MM.1S (cell line): ENCODE data around the gene AKR1C1.
"Not testable (repeated sequence)": the region's sequence is repeated elsewhere in the genome, so short reads cannot be mapped to it uniquely, and the experiment has no call there.

Experiments
- DNase-seq: peaks from one replicate; pipeline ENCODE4 v3.0.0-alpha.2; 2015
- H2AFZ ChIP-seq: fragments of 300-600 bp; sonication (generic); 2 replicates; pipeline ENCODE4 v1.6.0; 2016; ENCODE audit warnings: antibody characterized with exemption, low read length
- H3F3A ChIP-seq: fragments of 300-600 bp; sonication (generic); 2 replicates; pipeline ENCODE4 v1.6.1; 2016; ENCODE audit warnings: mild to moderate bottlenecking, antibody characterized with exemption, low read length, moderate library complexity, mixed read lengths; ENCODE audit not compliant: insufficient read depth
- H3K27ac ChIP-seq: fragments of 300-600 bp; sonication (generic); 2 replicates; pipeline ENCODE4 v1.5.1; 2016; ENCODE audit warnings: mild to moderate bottlenecking, low read length
- H3K27me3 ChIP-seq: fragments of 300-600 bp; sonication (generic); replicated peaks from 2 replicates; pipeline ENCODE4 v1.6.0; 2016; ENCODE audit warnings: low read length; ENCODE audit not compliant: insufficient read depth
- H3K36me3 ChIP-seq: fragments of 300-600 bp; sonication (generic); replicated peaks from 2 replicates; pipeline ENCODE4 v1.6.1; 2016; ENCODE audit warnings: mild to moderate bottlenecking, low read length, mixed read lengths; ENCODE audit not compliant: insufficient read depth
- H3K4me1 ChIP-seq: fragments of 300-600 bp; sonication (generic); 2 replicates; pipeline ENCODE4 v1.6.1; 2016; ENCODE audit warnings: low read length, mixed read lengths
- H3K4me2 ChIP-seq: fragments of 300-600 bp; sonication (generic); 2 replicates; pipeline ENCODE4 v1.6.0; 2016; ENCODE audit warnings: low read depth, low read length
- H3K4me3 ChIP-seq: fragments of 300-600 bp; sonication (generic); 2 replicates; pipeline ENCODE4 v1.5.1; 2016; ENCODE audit warnings: low read length, mixed read lengths
- H3K79me2 ChIP-seq: fragments of 300-600 bp; sonication (generic); 2 replicates; pipeline ENCODE4 v1.6.1; 2016; ENCODE audit warnings: mixed run types, low read length, mixed read lengths
- H3K9ac ChIP-seq: fragments of 300-600 bp; sonication (generic); 2 replicates; pipeline ENCODE4 v1.6.1; 2016; ENCODE audit warnings: low read length, mixed read lengths
- H3K9me2 ChIP-seq: fragments of 300-600 bp; sonication (generic); replicated peaks from 2 replicates; pipeline ENCODE4 v1.6.1; 2016; ENCODE audit warnings: mild to moderate bottlenecking, low read length, mixed read lengths; ENCODE audit not compliant: insufficient read depth
- H3K9me3 ChIP-seq: fragments of 300-600 bp; sonication (generic); replicated peaks from 2 replicates; pipeline ENCODE4 v1.6.1; 2016; ENCODE audit warnings: mild to moderate bottlenecking, low read length, mixed read lengths; ENCODE audit not compliant: insufficient read depth
- H4K20me1 ChIP-seq: fragments of 300-600 bp; sonication (generic); 2 replicates; pipeline ENCODE4 v1.6.1; 2016; ENCODE audit warnings: mild to moderate bottlenecking, low read length, moderate library complexity, mixed read lengths; ENCODE audit not compliant: insufficient read depth
- EZH2 ChIP-seq: fragments of 300-600 bp; sonication (generic); optimal IDR thresholded peaks from 2 replicates; pipeline ENCODE3; 2017; ENCODE audit warnings: low read depth, mild to moderate bottlenecking, antibody characterized with exemption, low read length, mixed read lengths
- EZH2phosphoT487 ChIP-seq: fragments of 300-600 bp; sonication (generic); IDR thresholded peaks from 2 replicates; pipeline ENCODE4 v1.6.1; 2018; ENCODE audit warnings: antibody characterized with exemption, low read length
- TF ChIP-seq, protein P1 (sequence below): fragments of 300-600 bp; sonication (generic); IDR thresholded peaks from 2 replicates; pipeline ENCODE4 v1.5.1; 2016; ENCODE audit warnings: antibody characterized with exemption, low read length, mixed read lengths

The AKR1C1 gene

DNA sequence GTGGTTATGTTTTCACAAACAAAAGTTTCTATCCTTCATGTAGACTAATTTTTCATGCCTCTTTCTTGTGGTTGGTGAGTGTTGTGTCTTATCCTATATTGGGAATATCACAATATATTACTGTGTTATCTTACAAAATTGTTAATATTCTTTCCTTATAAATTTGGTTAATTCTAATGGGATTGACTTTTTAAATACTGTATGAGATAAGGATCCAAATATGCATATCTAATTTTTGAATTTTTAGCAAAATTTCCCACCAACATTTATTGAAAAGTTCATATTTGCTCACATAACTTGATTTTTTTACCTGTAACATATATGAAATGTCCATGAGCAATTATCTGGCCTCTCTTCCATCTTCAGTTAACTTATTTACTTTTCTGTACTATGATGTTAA lies 11.2 kb downstream of the AKR1C1 start:
- not testable (repeated sequence) for H3F3A ChIP-seq, DNase-seq

DNA sequence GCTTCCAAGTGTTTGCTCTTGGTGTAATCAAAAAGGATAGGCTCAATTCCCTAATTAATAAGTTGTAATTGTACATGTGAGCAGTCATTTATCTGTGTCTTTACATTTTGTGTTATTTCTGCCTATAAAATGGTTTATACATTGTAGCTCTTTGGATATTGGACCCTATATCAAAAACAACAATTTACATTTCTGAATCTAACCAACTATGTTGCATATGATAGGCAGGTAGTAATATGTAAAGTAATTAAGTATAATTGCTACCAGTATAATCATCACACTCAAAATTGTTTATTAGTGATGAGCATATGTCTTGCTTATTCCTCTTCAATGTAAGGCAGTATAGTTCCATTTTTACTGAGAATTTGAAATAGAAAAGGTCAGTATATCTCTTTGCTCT lies 13.8 kb downstream of the AKR1C1 start:
- Histone ChIP-seq H3K27ac (no peak overlapping the region), H3K36me3 (no peaks in the 10 kb centered on the region), H3K9me2 (no peaks in the 10 kb centered on the region), H3K4me1 (peaks cover 3% of the 10 kb centered on the region; the same call in 1 of the 2 replicates), H3K4me2 (no peak overlapping the region), H2AFZ (no peak overlapping the region), H3K79me2 (no peaks in the 10 kb centered on the region), H3K4me3 (no peak overlapping the region), H3K27me3 (no peaks in the 10 kb centered on the region), H3K9me3 (no peaks in the 10 kb centered on the region), H4K20me1 (no peaks in the 10 kb centered on the region), H3F3A (no peaks in the 10 kb centered on the region), H3K9ac (no peak overlapping the region)
- DNase-seq, result no peak
- TF ChIP-seq EZH2 (no peak), EZH2phosphoT487 (no peak)
- TF ChIP-seq, protein P1, sequence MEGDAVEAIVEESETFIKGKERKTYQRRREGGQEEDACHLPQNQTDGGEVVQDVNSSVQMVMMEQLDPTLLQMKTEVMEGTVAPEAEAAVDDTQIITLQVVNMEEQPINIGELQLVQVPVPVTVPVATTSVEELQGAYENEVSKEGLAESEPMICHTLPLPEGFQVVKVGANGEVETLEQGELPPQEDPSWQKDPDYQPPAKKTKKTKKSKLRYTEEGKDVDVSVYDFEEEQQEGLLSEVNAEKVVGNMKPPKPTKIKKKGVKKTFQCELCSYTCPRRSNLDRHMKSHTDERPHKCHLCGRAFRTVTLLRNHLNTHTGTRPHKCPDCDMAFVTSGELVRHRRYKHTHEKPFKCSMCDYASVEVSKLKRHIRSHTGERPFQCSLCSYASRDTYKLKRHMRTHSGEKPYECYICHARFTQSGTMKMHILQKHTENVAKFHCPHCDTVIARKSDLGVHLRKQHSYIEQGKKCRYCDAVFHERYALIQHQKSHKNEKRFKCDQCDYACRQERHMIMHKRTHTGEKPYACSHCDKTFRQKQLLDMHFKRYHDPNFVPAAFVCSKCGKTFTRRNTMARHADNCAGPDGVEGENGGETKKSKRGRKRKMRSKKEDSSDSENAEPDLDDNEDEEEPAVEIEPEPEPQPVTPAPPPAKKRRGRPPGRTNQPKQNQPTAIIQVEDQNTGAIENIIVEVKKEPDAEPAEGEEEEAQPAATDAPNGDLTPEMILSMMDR, result no peak

More for the DNA sequence above, 11.2 kb downstream of the AKR1C1 start:
- H3K27me3 ChIP-seq, H3K79me2 ChIP-seq, H3K4me2 ChIP-seq, H3K36me3 ChIP-seq, H3K4me3 ChIP-seq, H2AFZ ChIP-seq, H3K9ac ChIP-seq, H3K27ac ChIP-seq, H3K9me3 ChIP-seq, H4K20me1 ChIP-seq, H3K4me1 ChIP-seq, H3K9me2 ChIP-seq: not testable (repeated sequence)

DNA sequence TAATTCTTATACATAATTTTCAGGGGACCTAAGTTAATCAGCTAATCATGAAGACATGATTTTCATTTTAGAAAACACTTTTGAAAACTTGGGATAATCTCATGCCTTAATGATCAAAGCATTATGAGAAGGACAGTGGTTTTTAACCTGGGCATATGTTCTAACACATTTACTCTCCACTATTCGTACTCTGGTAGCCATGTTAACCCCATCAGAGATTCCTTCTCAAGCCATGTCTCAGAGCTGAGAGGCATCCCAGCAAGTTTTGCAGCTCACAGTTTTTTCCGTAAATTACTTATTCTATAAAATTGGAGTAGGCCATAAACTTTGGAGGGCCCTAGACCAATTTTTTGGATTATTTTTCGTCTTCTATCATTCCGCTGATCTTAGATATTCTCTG lies 15.7 kb downstream of the AKR1C1 start:
- Histone ChIP-seq H3K27me3 (no peaks in the 10 kb centered on the region), H3K4me2 (no peak overlapping the region), H3K27ac (no peak overlapping the region)

DNA sequence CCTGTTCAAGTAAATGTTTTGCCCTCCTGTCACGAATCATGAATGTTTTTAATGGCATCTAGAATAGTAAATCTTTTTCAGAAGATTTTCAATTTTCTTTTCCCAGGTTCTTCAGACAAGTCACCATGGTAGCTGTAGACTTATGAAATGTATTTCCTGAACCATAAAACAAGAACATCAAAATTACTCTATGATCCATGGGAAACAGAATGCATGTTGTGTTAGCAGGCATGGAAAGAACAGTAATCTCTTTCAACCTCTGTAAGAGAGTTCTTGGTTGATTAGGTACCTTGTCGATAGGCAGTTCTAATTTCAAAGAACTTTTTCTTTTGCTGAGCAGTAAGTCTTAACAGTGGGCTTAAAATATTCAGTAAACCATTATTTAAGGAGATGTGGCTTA lies 17.6 kb downstream of the AKR1C1 start:
- Histone ChIP-seq H3K27ac (no peak overlapping the region), H3K4me2 (no peak overlapping the region), H3K36me3 (no peaks in the 10 kb centered on the region), H4K20me1 (no peaks in the 10 kb centered on the region), H3K27me3 (no peaks in the 10 kb centered on the region), H3K9me2 (no peaks in the 10 kb centered on the region), H3K4me1 (peaks cover 3% of the 10 kb centered on the region; the same call in 1 of the 2 replicates), H3K9ac (no peak overlapping the region), H3F3A (no peaks in the 10 kb centered on the region), H2AFZ (no peak overlapping the region), H3K4me3 (no peak overlapping the region), H3K9me3 (no peaks in the 10 kb centered on the region), H3K79me2 (no peaks in the 10 kb centered on the region)
- no peak for DNase-seq
- TF ChIP-seq EZH2phosphoT487 (no peak), EZH2 (no peak)
- TF ChIP-seq, protein P1, result no peak

More for the DNA sequence above, 15.7 kb downstream of the AKR1C1 start:
- Histone ChIP-seq H3K4me1 (peaks cover 3% of the 10 kb centered on the region; the same call in 1 of the 2 replicates), H3K9me2 (no peaks in the 10 kb centered on the region), H4K20me1 (no peaks in the 10 kb centered on the region), H3K9ac (no peak overlapping the region), H2AFZ (no peak overlapping the region), H3K79me2 (no peaks in the 10 kb centered on the region), H3K9me3 (no peaks in the 10 kb centered on the region), H3K4me3 (no peak overlapping the region), H3K36me3 (no peaks in the 10 kb centered on the region), H3F3A (no peaks in the 10 kb centered on the region)
- no peak for DNase-seq
- TF ChIP-seq, protein P1, result no peak
- TF ChIP-seq EZH2phosphoT487 (no peak), EZH2 (no peak)
